H9 (cell line): Measurements from ENCODE around the gene ECHS1. TPM values are rescaled to one million over a fixed set of nuclear protein-coding genes. Genes with fewer than 3 reads are reported as not detected.
"Not testable (repeated sequence)": the region's sequence is repeated elsewhere in the genome, so short reads cannot be mapped to it uniquely, and the experiment has no call there.

Source experiments
- DNase-seq: peaks from one replicate; pipeline ENCODE4 v3.0.0-alpha.2; 2017
- H2AFZ ChIP-seq: one replicate; pipeline ENCODE4 v1.6.1; 2013; ENCODE audit warnings: mild to moderate bottlenecking, low read length, control low read depth, moderate library complexity
- H2AK5ac ChIP-seq: 2 replicates; pipeline ENCODE4 v1.6.1; 2013; ENCODE audit warnings: low read length, control low read depth, mixed read lengths; ENCODE audit not compliant: insufficient read length
- H2BK120ac ChIP-seq: one replicate; pipeline ENCODE4 v1.6.1; 2013; ENCODE audit warnings: low read depth, mild to moderate bottlenecking, low read length, control low read depth, inconsistent platforms; ENCODE audit not compliant: poor library complexity, severe bottlenecking
- H2BK12ac ChIP-seq: 2 replicates; pipeline ENCODE4 v1.6.1; 2013; ENCODE audit warnings: low read length, control low read depth, mixed read lengths, low read depth; ENCODE audit not compliant: insufficient read length
- H2BK15ac ChIP-seq: 2 replicates; pipeline ENCODE4 v1.6.1; 2013; ENCODE audit warnings: low read depth, low read length, control low read depth
- H2BK20ac ChIP-seq: one replicate; pipeline ENCODE4 v1.6.1; 2013; ENCODE audit warnings: low read depth, mild to moderate bottlenecking, low read length, control low read depth, inconsistent platforms; ENCODE audit not compliant: poor library complexity, severe bottlenecking
- H2BK5ac ChIP-seq: 2 replicates; pipeline ENCODE4 v1.6.1; 2013; ENCODE audit warnings: low read length, control low read depth, mixed read lengths; ENCODE audit not compliant: insufficient read length
- H3K14ac ChIP-seq: 2 replicates; pipeline ENCODE4 v1.6.1; 2013; ENCODE audit warnings: low read length, control low read depth; ENCODE audit not compliant: insufficient read depth
- H3K18ac ChIP-seq: 2 replicates; pipeline ENCODE4 v1.6.1; 2013; ENCODE audit warnings: low read depth, mild to moderate bottlenecking, mixed read lengths, low read length, control low read depth; ENCODE audit not compliant: insufficient read length
- H3K23ac ChIP-seq: 2 replicates; pipeline ENCODE4 v1.6.1; 2013; ENCODE audit warnings: low read length, control low read depth, mixed read lengths, low read depth; ENCODE audit not compliant: insufficient read length
- H3K23me2 ChIP-seq: 2 replicates; pipeline ENCODE4 v1.6.1; 2013; ENCODE audit warnings: low read depth, mild to moderate bottlenecking, mixed read lengths, low read length, control low read depth; ENCODE audit not compliant: insufficient read length, poor library complexity, severe bottlenecking
- H3K27ac ChIP-seq: 2 replicates; pipeline ENCODE4 v1.5.1; 2013; ENCODE audit warnings: low read length, control low read depth, mixed read lengths, low read depth; ENCODE audit not compliant: insufficient read length
- H3K27me3 ChIP-seq: 2 replicates; pipeline ENCODE4 v1.6.1; 2013; ENCODE audit warnings: low read length, control low read depth, inconsistent platforms; ENCODE audit not compliant: insufficient read depth
- H3K4ac ChIP-seq: 2 replicates; pipeline ENCODE4 v1.6.1; 2013; ENCODE audit warnings: low read depth, mild to moderate bottlenecking, control low read depth, inconsistent platforms, low read length, moderate library complexity
- H3K4me1 ChIP-seq: 2 replicates; pipeline ENCODE4 v1.6.1; 2013; ENCODE audit warnings: low read length, control low read depth, inconsistent platforms; ENCODE audit not compliant: insufficient read depth
- H3K4me2 ChIP-seq: 2 replicates; pipeline ENCODE4 v1.6.1; 2013; ENCODE audit warnings: low read length, control low read depth, mixed read lengths; ENCODE audit not compliant: insufficient read length, insufficient read depth
- H3K56ac ChIP-seq: 2 replicates; pipeline ENCODE4 v1.6.1; 2013; ENCODE audit warnings: low read depth, mild to moderate bottlenecking, mixed read lengths, low read length, control low read depth; ENCODE audit not compliant: insufficient read length
- H3K79me1 ChIP-seq: 2 replicates; pipeline ENCODE4 v1.6.1; 2013; ENCODE audit warnings: low read depth, mild to moderate bottlenecking, moderate library complexity, low read length, control low read depth, inconsistent platforms; ENCODE audit not compliant: insufficient read depth, poor library complexity, severe bottlenecking
- H3K79me2 ChIP-seq: 2 replicates; pipeline ENCODE4 v1.6.1; 2013; ENCODE audit warnings: low read length, control low read depth, inconsistent platforms; ENCODE audit not compliant: insufficient read depth
- H3K9ac ChIP-seq: 2 replicates; pipeline ENCODE4 v1.6.1; 2013; ENCODE audit warnings: low read length, control low read depth, mixed read lengths; ENCODE audit not compliant: insufficient read length; ENCODE audit errors: extremely low read depth
- H3K9me3 ChIP-seq: one replicate; pipeline ENCODE4 v1.6.1; 2013; ENCODE audit warnings: low read depth, low read length, inconsistent platforms; ENCODE audit not compliant: control insufficient read depth
- H3T11ph ChIP-seq: one replicate; pipeline ENCODE4 v1.6.1; 2013; ENCODE audit warnings: mild to moderate bottlenecking, low read length, control low read depth, inconsistent platforms
- H4K20me1 ChIP-seq: one replicate; pipeline ENCODE4 v1.6.1; 2013; ENCODE audit not compliant: control insufficient read depth, insufficient read length, insufficient read depth
- H4K5ac ChIP-seq: 2 replicates; pipeline ENCODE4 v1.6.1; 2013; ENCODE audit warnings: low read depth, mild to moderate bottlenecking, mixed read lengths, low read length, control low read depth; ENCODE audit not compliant: insufficient read length
- H4K8ac ChIP-seq: replicated peaks from 2 replicates; pipeline ENCODE4 v1.6.1; 2013; ENCODE audit warnings: low read length, control low read depth, mixed read lengths, low read depth; ENCODE audit not compliant: insufficient read length
- H4K91ac ChIP-seq: 2 replicates; pipeline ENCODE4 v1.6.1; 2013; ENCODE audit warnings: low read depth, mild to moderate bottlenecking, moderate library complexity, mixed read lengths, low read length, control low read depth; ENCODE audit not compliant: insufficient read length
- H3K27ac Mint-ChIP-seq, 3 experiments: 2 replicates in 2 of 3; 3 replicates in 1 of 3; pipeline ENCODE4 v1.8.0; 2020 to 2021; ENCODE audit warnings: mixed read lengths in 3 of 3, mild to moderate bottlenecking in 1 of 3, moderate library complexity in 1 of 3
- H3K27me3 Mint-ChIP-seq: 2 replicates; pipeline ENCODE4 v1.8.0; 2021; ENCODE audit warnings: low read depth, mild to moderate bottlenecking, moderate library complexity, mixed read lengths
- H3K36me3 Mint-ChIP-seq, 3 experiments: 2 replicates in 2 of 3; 3 replicates in 1 of 3; pipeline ENCODE4 v1.8.0; 2020 to 2021; ENCODE audit warnings: low read depth in 3 of 3, mixed read lengths in 3 of 3; ENCODE audit not compliant: insufficient read depth in 1 of 3
- H3K4me1 Mint-ChIP-seq, 2 experiments: 2 replicates each; pipeline ENCODE4 v1.8.0; 2020; ENCODE audit warnings: mixed read lengths in 2 of 2
- H3K4me3 Mint-ChIP-seq, 2 experiments: 2 replicates in 1 of 2; 3 replicates in 1 of 2; pipeline ENCODE4 v1.8.0; 2020 to 2021; ENCODE audit warnings: mild to moderate bottlenecking in 2 of 2, mixed read lengths in 2 of 2, moderate library complexity in 1 of 2
- H3K9me3 Mint-ChIP-seq, 2 experiments: 2 replicates in 1 of 2; 3 replicates in 1 of 2; pipeline ENCODE4 v1.8.0; 2020; ENCODE audit warnings: mild to moderate bottlenecking in 2 of 2, mixed read lengths in 2 of 2, moderate library complexity in 1 of 2
- CTCF ChIP-seq: fragments of 200-600 bp; sonication (generic); conservative IDR thresholded peaks from 3 replicates; pipeline ENCODE4 v1.8.0; 2021; ENCODE audit warnings: antibody characterized with exemption, mild to moderate bottlenecking
- WGBS: extraction: QIAGEN DNeasy Blood & Tissue Kit; methylation state at CpG from one replicate; pipeline ENCODE4 v1.1.7; 2013; ENCODE audit warnings: missing lambda C conversion rate, low lambda C conversion rate, mixed read lengths; ENCODE audit not compliant: insufficient read length; ENCODE audit errors: extremely low coverage; 5-methylcytosine and 5-hydroxymethylcytosine counted together
- total RNA-seq: library from RNA; stranded (reverse); gene quantifications from 2 replicates; pipeline ENCODE4 v1.2.1, GENCODE V29; 2021

Gene ECHS1
- total RNA-seq, 1 experiment from 2014 or later: 94.1 TPM

DNA sequence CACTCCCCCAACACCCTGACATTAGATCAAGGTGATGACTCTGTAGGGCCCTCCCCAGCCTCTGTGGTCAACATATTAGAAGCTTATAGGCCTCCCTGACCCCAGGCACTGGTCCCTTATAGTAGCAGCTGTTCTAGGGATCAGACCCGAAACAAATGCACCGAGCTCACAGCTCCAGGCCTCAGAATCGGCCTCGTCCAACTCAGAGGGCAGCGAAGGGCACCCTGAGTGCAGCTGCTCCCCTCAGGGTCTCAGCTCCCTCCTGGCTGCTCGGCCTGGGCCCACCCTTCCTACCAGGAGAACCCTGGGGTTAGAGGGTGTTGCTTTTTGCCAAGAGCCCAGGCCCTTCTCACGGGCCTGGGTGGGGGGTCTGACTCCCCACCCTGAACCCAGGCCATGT, 5.0 kb downstream of the ECHS1 start:
- Histone ChIP-seq H4K20me1 (no peaks in the 10 kb centered on the region), H3K4ac (no peak overlapping the region), H2BK12ac (no peak overlapping the region), H3K4me1 (no peaks in the 10 kb centered on the region), H3K23me2 (no peaks in the 10 kb centered on the region), H2BK20ac (no peak overlapping the region), H2BK120ac (no peak overlapping the region), H4K5ac (no peak overlapping the region), H3K14ac (no peak overlapping the region), H3K79me2 (no peaks in the 10 kb centered on the region), H3K27me3 (no peaks in the 10 kb centered on the region), H3K4me2 (no peak overlapping the region), H2BK15ac (no peak overlapping the region), H2AFZ (no peak overlapping the region), H3K23ac (no peak overlapping the region), H3K56ac (no peak overlapping the region), H3T11ph (no peak overlapping the region), H3K18ac (no peak overlapping the region), H4K91ac (no peak overlapping the region), H3K79me1 (no peaks in the 10 kb centered on the region), H2BK5ac (no peak overlapping the region), H4K8ac (no peak overlapping the region), H3K9ac (no peak overlapping the region), H3K9me3 (no peaks in the 10 kb centered on the region), H2AK5ac (no peak overlapping the region), H3K27ac (no peak overlapping the region)
- Mint-ChIP-seq H3K9me3 (no peaks in the 10 kb centered on the region), H3K27ac (no peak overlapping the region), H3K4me3 (no peak overlapping the region), H3K4me1 (peaks cover 2 to 4% of the 10 kb centered on the region in 2 experiments; a peak in 2 of 4 replicates), H3K27me3 (no peaks in the 10 kb centered on the region), H3K36me3 (peaks cover 30 to 64% (median 63%) of the 10 kb centered on the region in 3 experiments; a peak in 6 of 7 replicates)
- no peak for DNase-seq
- no CpG with 5 or more reads among the region's 7 CpGs for WGBS
- no peak for TF ChIP-seq CTCF

DNA sequence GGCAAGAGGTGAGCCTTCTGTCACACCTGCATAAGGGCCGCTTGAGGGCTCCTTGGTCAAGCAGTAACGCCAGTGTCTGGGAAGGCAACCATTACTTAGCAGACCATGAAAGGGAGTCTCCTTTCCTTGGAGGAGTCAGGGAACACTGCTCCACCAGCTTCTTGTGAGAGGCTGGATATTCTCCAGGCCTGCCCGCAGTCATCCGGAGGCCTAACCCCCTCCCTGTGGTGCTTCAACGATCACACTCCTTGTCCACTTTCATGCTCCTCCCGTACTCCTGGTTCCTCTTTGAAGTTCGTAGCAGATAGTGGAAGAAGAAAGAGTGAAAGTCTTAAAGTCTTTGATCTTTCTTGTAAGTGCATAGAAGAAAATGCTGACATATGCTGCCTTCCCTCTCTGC, 5.7 kb downstream of the ECHS1 start:
- H3K36me3 Mint-ChIP-seq: peaks cover 31 to 70% (median 69%) of the 10 kb centered on the region in 3 experiments; a peak in 6 of 7 replicates
- no CpG with 5 or more reads among the region's 7 CpGs for WGBS

More for the DNA sequence above, 5.7 kb downstream of the ECHS1 start:
- not testable (repeated sequence) for H3K4me3 Mint-ChIP-seq, H3K9me3 ChIP-seq, H3K18ac ChIP-seq, H3K14ac ChIP-seq, H2BK15ac ChIP-seq, H3K27ac Mint-ChIP-seq, H4K20me1 ChIP-seq, H3K4me1 Mint-ChIP-seq, H3K9me3 Mint-ChIP-seq, H2AK5ac ChIP-seq, H2BK20ac ChIP-seq, H3K79me2 ChIP-seq, H3K4me2 ChIP-seq, H3K27me3 ChIP-seq, H3K4ac ChIP-seq, DNase-seq, H3K27ac ChIP-seq, H3K79me1 ChIP-seq, H2AFZ ChIP-seq, H4K8ac ChIP-seq, H3K23ac ChIP-seq, H4K91ac ChIP-seq, H3K27me3 Mint-ChIP-seq, H3K23me2 ChIP-seq, H4K5ac ChIP-seq, H3K9ac ChIP-seq, H3K56ac ChIP-seq, H3T11ph ChIP-seq, H2BK120ac ChIP-seq, H2BK12ac ChIP-seq, H3K4me1 ChIP-seq, H2BK5ac ChIP-seq
